HEK293 (cell line): ENCODE data around the gene COMMD3.
A peak's percentile ranks its signal among the peaks of the same experiment; 100 is the strongest.

Source experiments
- CTCF ChIA-PET: fragments of 350-600 bp; formaldehyde crosslinking; extraction: SDS; loops from one replicate; lab custom pipeline; 2021; ENCODE audit warnings: antibody characterized with exemption; lab: Yijun Ruan, JAX
- POLR2A ChIA-PET: fragments of 300-600 bp; formaldehyde crosslinking; extraction: SDS; loops from one replicate; lab custom pipeline; 2020; ENCODE audit warnings: antibody characterized with exemption, inconsistent platforms; lab: Yijun Ruan, JAX
- H3K27ac ChIP-seq: fragments of 200-500 bp; sonication (Bioruptor generic); 2 replicates; pipeline ENCODE4 v1.5.1; 2014; ENCODE audit warnings: low read depth, low read length, control low read depth, inconsistent platforms; ENCODE audit errors: extremely low read depth
- H3K36me3 ChIP-seq, 2 experiments: fragments of 200-500 bp in 1 of 2; sonication (Bioruptor generic) in 1 of 2; 1 replicate in 1 of 2; 2 replicates in 1 of 2; pipeline ENCODE4 v1.5.1; 2014 to 2017; ENCODE audit warnings: inconsistent platforms in 2 of 2, low read length in 2 of 2; ENCODE audit not compliant: control insufficient read depth in 2 of 2, insufficient read depth in 1 of 2
- H3K4me1 ChIP-seq: fragments of 200-500 bp; sonication (Bioruptor generic); 2 replicates; pipeline ENCODE4 v1.5.1; 2014; ENCODE audit warnings: mild to moderate bottlenecking, low read length, inconsistent platforms; ENCODE audit not compliant: control insufficient read depth, insufficient read depth
- H3K4me3 ChIP-seq: 2 replicates; pipeline ENCODE4 v1.5.1; 2011; ENCODE audit warnings: low read depth, mild to moderate bottlenecking, control low read depth, low read length, moderate library complexity
- H3K9me3 ChIP-seq: fragments of 200-500 bp; sonication (Bioruptor generic); 2 replicates; pipeline ENCODE4 v1.5.1; 2014; ENCODE audit warnings: low read depth, low read length, inconsistent platforms; ENCODE audit not compliant: control insufficient read depth, insufficient read depth
- KLF8 ChIP-seq: fragments of 450-650 bp; formaldehyde crosslinking; IDR thresholded peaks from 2 replicates; pipeline ENCODE4 v1.5.1; 2016; ENCODE audit warnings: missing biosample characterization, missing genetic modification characterization
- MYNN ChIP-seq: fragments of 450-650 bp; formaldehyde crosslinking; IDR thresholded peaks from 2 replicates; pipeline ENCODE4 v1.5.1; 2016; ENCODE audit warnings: missing biosample characterization, missing genetic modification characterization, borderline replicate concordance
- MZF1 ChIP-seq: fragments of 450-650 bp; formaldehyde crosslinking; IDR thresholded peaks from 2 replicates; pipeline ENCODE4 v1.5.1; 2017; ENCODE audit warnings: missing biosample characterization, missing genetic modification characterization, borderline replicate concordance
- REPIN1 ChIP-seq: fragments of 450-650 bp; formaldehyde crosslinking; IDR thresholded peaks from 2 replicates; pipeline ENCODE4 v1.5.1; 2017; ENCODE audit warnings: missing biosample characterization, missing genetic modification characterization, low read depth
- SALL2 ChIP-seq: fragments of 450-650 bp; formaldehyde crosslinking; IDR thresholded peaks from 2 replicates; pipeline ENCODE4 v1.5.0; 2017; ENCODE audit warnings: missing biosample characterization, mild to moderate bottlenecking, missing genetic modification characterization, borderline replicate concordance
- SCRT1 ChIP-seq: fragments of 450-650 bp; formaldehyde crosslinking; IDR thresholded peaks from 2 replicates; pipeline ENCODE4 v1.5.1; 2016; ENCODE audit warnings: missing biosample characterization, missing genetic modification characterization, borderline replicate concordance
- WT1 ChIP-seq: fragments of 450-650 bp; formaldehyde crosslinking; IDR thresholded peaks from 2 replicates; pipeline ENCODE4 v1.5.1; 2016; ENCODE audit warnings: missing biosample characterization, missing genetic modification characterization
- ZBTB20 ChIP-seq: fragments of 450-650 bp; formaldehyde crosslinking; IDR thresholded peaks from 2 replicates; pipeline ENCODE4 v1.5.1; 2016; ENCODE audit warnings: missing biosample characterization, missing genetic modification characterization
- ZEB2 ChIP-seq: fragments of 450-650 bp; formaldehyde crosslinking; IDR thresholded peaks from 2 replicates; pipeline ENCODE4 v1.5.1; 2016; ENCODE audit warnings: missing biosample characterization, missing genetic modification characterization
- ZNF112 ChIP-seq: fragments of 450-650 bp; formaldehyde crosslinking; IDR thresholded peaks from 2 replicates; pipeline ENCODE4 v1.5.0; 2017; ENCODE audit warnings: missing biosample characterization, missing genetic modification characterization
- ZNF133 ChIP-seq: fragments of 450-650 bp; formaldehyde crosslinking; IDR thresholded peaks from 2 replicates; pipeline ENCODE4 v1.5.1; 2016; ENCODE audit warnings: missing biosample characterization, missing genetic modification characterization
- ZNF169 ChIP-seq: fragments of 450-650 bp; formaldehyde crosslinking; IDR thresholded peaks from 2 replicates; pipeline ENCODE4 v1.5.1; 2016; ENCODE audit warnings: missing biosample characterization, missing genetic modification characterization
- ZNF2 ChIP-seq: fragments of 450-650 bp; formaldehyde crosslinking; IDR thresholded peaks from 2 replicates; pipeline ENCODE4 v1.5.1; 2016; ENCODE audit warnings: missing biosample characterization, missing genetic modification characterization
- ZNF391 ChIP-seq: fragments of 450-650 bp; formaldehyde crosslinking; IDR thresholded peaks from 2 replicates; pipeline ENCODE4 v1.5.1; 2016; ENCODE audit warnings: low read depth, missing biosample characterization, missing genetic modification characterization, borderline replicate concordance
- ZNF394 ChIP-seq: fragments of 450-650 bp; formaldehyde crosslinking; IDR thresholded peaks from 2 replicates; pipeline ENCODE4 v1.5.1; 2016; ENCODE audit warnings: missing biosample characterization, missing genetic modification characterization, mild to moderate bottlenecking, moderate library complexity, borderline replicate concordance
- ZNF433 ChIP-seq: fragments of 450-650 bp; formaldehyde crosslinking; IDR thresholded peaks from 2 replicates; pipeline ENCODE4 v1.5.1; 2016; ENCODE audit warnings: missing biosample characterization, missing genetic modification characterization, low read depth
- ZNF501 ChIP-seq: fragments of 450-650 bp; formaldehyde crosslinking; IDR thresholded peaks from 2 replicates; pipeline ENCODE4 v1.5.1; 2016; ENCODE audit warnings: missing biosample characterization, missing genetic modification characterization
- ZNF529 ChIP-seq: fragments of 450-650 bp; formaldehyde crosslinking; IDR thresholded peaks from 2 replicates; pipeline ENCODE4 v1.5.1; 2017; ENCODE audit warnings: missing genetic modification characterization, missing biosample characterization; ENCODE audit not compliant: insufficient replicate concordance
- ZNF558 ChIP-seq: fragments of 450-650 bp; formaldehyde crosslinking; IDR thresholded peaks from 2 replicates; pipeline ENCODE4 v1.5.1; 2016; ENCODE audit warnings: missing biosample characterization, missing genetic modification characterization
- ZNF561 ChIP-seq: fragments of 450-650 bp; IDR thresholded peaks from 2 replicates; pipeline ENCODE4 v1.5.1; 2018; ENCODE audit warnings: missing biosample characterization, missing genetic modification characterization, borderline replicate concordance
- ZNF596 ChIP-seq: fragments of 450-650 bp; IDR thresholded peaks from 2 replicates; pipeline ENCODE4 v1.5.0; 2018; ENCODE audit warnings: missing biosample characterization, mild to moderate bottlenecking, missing genetic modification characterization, moderate library complexity
- ZNF623 ChIP-seq: fragments of 450-650 bp; formaldehyde crosslinking; IDR thresholded peaks from 2 replicates; pipeline ENCODE4 v1.5.1; 2016; ENCODE audit warnings: missing biosample characterization, missing genetic modification characterization
- ZNF701 ChIP-seq: fragments of 450-650 bp; formaldehyde crosslinking; IDR thresholded peaks from 2 replicates; pipeline ENCODE4 v1.5.1; 2016; ENCODE audit warnings: missing biosample characterization, missing genetic modification characterization
- ZNF776 ChIP-seq: fragments of 450-650 bp; formaldehyde crosslinking; IDR thresholded peaks from 2 replicates; pipeline ENCODE4 v1.5.0; 2017; ENCODE audit warnings: missing biosample characterization, missing genetic modification characterization, borderline replicate concordance
- ZNF777 ChIP-seq: fragments of 450-650 bp; formaldehyde crosslinking; IDR thresholded peaks from 2 replicates; pipeline ENCODE4 v1.5.1; 2017; ENCODE audit warnings: missing biosample characterization, missing genetic modification characterization, borderline replicate concordance
- ZNF837 ChIP-seq: fragments of 450-650 bp; formaldehyde crosslinking; IDR thresholded peaks from 2 replicates; pipeline ENCODE4 v1.5.1; 2016; ENCODE audit warnings: missing biosample characterization, missing genetic modification characterization
- ZNF843 ChIP-seq: fragments of 450-650 bp; formaldehyde crosslinking; IDR thresholded peaks from 2 replicates; pipeline ENCODE4 v1.5.1; 2016; ENCODE audit warnings: missing biosample characterization, missing genetic modification characterization
- TF ChIP-seq, protein P1 (sequence below): fragments of 450-650 bp; IDR thresholded peaks from 2 replicates; pipeline ENCODE4 v1.5.1; 2018; ENCODE audit warnings: missing biosample characterization, missing genetic modification characterization
- TF ChIP-seq, protein P2 (sequence below): fragments of 450-650 bp; formaldehyde crosslinking; conservative IDR thresholded peaks from 2 replicates; pipeline ENCODE4 v1.5.1; 2016; ENCODE audit warnings: low read depth, missing biosample characterization, missing genetic modification characterization
- TF ChIP-seq, protein P3 (sequence below): fragments of 450-650 bp; formaldehyde crosslinking; IDR thresholded peaks from 2 replicates; pipeline ENCODE4 v1.5.1; 2016; ENCODE audit warnings: missing biosample characterization, missing genetic modification characterization
- TF ChIP-seq, protein P4 (sequence below): fragments of 450-650 bp; formaldehyde crosslinking; optimal IDR thresholded peaks from 2 replicates; pipeline ENCODE3; 2016; ENCODE audit warnings: missing biosample characterization, mild to moderate bottlenecking, missing genetic modification characterization

Gene COMMD3

DNA sequence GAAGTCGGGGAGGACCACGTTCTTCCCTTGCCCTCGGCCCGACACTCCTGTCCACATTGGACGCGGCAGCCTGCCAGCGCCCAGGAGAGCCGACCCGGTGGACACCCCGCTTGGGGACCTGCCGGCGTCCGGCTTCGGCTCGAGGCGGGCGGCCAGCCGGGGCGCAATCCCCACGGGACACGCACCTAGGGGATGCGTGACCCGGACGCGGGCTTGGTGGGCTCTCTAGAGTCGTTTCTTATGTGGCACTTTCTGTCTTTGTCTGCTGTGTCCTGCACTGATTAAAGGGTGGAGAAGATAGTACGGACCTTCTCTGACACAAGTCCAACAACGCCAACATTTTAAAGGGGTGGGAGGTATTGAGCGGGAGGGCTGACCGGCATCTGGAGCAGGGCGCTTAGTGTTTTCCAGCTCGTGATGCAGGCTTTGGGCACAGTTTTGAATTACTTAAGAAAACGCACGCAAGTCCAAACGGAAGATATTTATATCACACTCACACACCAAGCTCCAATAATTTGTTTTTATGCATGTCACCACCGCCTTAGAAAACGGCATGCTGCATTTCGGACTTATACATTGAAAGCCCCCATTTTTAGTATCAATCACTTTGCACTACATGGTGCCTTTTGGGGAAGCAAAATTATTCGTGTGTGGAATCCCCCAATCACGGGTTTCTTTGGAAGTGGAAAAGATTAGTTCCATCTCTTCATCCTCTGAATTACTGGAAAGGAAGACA, 25.2 kb downstream of the COMMD3 start:
- Histone ChIP-seq H3K4me3 (peak overlapping the region; percentile 78), H3K36me3 (no peaks in the 10 kb centered on the region), H3K4me1 (peaks cover 6% of the 10 kb centered on the region), H3K27ac (peak overlapping the region; percentile 99), H3K9me3 (no peaks in the 10 kb centered on the region)
- CTCF ChIA-PET, result interaction anchor here (0.7 to 0.9 kb wide), 2 partner anchors 21 to 672 kb away, joined by 3 read pairs; no protein-coding TSS in a partner anchor
- POLR2A ChIA-PET, result interaction anchor here (0.6 to 2.6 kb wide), 6 partner anchors 15 to 338 kb away, joined by 3 to 19 read pairs (median 4); partner anchors contain the start of genes COMMD3 and DNAJC1
- TF ChIP-seq, protein P1, sequence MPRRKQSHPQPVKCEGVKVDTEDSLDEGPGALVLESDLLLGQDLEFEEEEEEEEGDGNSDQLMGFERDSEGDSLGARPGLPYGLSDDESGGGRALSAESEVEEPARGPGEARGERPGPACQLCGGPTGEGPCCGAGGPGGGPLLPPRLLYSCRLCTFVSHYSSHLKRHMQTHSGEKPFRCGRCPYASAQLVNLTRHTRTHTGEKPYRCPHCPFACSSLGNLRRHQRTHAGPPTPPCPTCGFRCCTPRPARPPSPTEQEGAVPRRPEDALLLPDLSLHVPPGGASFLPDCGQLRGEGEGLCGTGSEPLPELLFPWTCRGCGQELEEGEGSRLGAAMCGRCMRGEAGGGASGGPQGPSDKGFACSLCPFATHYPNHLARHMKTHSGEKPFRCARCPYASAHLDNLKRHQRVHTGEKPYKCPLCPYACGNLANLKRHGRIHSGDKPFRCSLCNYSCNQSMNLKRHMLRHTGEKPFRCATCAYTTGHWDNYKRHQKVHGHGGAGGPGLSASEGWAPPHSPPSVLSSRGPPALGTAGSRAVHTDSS (tag by site-specific recombination), result no peak
- TF ChIP-seq ZNF391 (tag by site-specific recombination), result no peak
- TF ChIP-seq ZNF112 (tag by site-specific recombination), result no peak
- peak; percentile 14 for TF ChIP-seq ZEB2 (tag by site-specific recombination)
- no peak for TF ChIP-seq ZNF596 (tag by site-specific recombination)
- no peak for TF ChIP-seq ZNF558 (tag by site-specific recombination)
- no peak for TF ChIP-seq ZNF776 (tag by site-specific recombination)
- no peak; the same call in 1 of the 2 replicates for TF ChIP-seq MZF1 (tag by site-specific recombination)
- TF ChIP-seq ZNF433 (tag by site-specific recombination), result no peak
- no peak for TF ChIP-seq ZNF133
- TF ChIP-seq, protein P2, sequence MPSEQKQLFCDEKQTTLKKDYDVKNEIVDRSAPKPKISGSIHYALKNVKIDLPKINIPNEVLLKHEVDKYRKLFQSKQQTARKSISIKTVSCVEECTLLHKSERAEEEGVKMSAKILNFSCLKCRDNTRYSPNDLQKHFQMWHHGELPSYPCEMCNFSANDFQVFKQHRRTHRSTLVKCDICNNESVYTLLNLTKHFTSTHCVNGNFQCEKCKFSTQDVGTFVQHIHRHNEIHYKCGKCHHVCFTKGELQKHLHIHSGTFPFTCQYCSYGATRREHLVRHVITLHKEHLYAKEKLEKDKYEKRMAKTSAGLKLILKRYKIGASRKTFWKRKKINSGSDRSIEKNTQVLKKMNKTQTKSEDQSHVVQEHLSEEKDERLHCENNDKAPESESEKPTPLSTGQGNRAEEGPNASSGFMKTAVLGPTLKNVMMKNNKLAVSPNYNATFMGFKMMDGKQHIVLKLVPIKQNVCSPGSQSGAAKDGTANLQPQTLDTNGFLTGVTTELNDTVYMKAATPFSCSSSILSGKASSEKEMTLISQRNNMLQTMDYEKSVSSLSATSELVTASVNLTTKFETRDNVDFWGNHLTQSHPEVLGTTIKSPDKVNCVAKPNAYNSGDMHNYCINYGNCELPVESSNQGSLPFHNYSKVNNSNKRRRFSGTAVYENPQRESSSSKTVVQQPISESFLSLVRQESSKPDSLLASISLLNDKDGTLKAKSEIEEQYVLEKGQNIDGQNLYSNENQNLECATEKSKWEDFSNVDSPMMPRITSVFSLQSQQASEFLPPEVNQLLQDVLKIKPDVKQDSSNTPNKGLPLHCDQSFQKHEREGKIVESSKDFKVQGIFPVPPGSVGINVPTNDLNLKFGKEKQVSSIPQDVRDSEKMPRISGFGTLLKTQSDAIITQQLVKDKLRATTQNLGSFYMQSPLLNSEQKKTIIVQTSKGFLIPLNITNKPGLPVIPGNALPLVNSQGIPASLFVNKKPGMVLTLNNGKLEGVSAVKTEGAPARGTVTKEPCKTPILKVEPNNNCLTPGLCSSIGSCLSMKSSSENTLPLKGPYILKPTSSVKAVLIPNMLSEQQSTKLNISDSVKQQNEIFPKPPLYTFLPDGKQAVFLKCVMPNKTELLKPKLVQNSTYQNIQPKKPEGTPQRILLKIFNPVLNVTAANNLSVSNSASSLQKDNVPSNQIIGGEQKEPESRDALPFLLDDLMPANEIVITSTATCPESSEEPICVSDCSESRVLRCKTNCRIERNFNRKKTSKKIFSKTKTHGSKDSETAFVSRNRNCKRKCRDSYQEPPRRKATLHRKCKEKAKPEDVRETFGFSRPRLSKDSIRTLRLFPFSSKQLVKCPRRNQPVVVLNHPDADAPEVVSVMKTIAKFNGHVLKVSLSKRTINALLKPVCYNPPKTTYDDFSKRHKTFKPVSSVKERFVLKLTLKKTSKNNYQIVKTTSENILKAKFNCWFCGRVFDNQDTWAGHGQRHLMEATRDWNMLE (tag by site-specific recombination), result no peak
- no peak for TF ChIP-seq ZNF169 (tag by site-specific recombination)
- no peak for TF ChIP-seq ZNF701 (tag by site-specific recombination)
- peak; percentile 43; the same call in 1 of the 2 replicates for TF ChIP-seq ZNF394 (tag by site-specific recombination)
- no peak for TF ChIP-seq SCRT1 (tag by site-specific recombination)
- TF ChIP-seq REPIN1 (tag by site-specific recombination), result no peak
- TF ChIP-seq ZBTB20 (tag by site-specific recombination), result peak; percentile 28; the same call in 1 of the 2 replicates
- TF ChIP-seq, protein P3, sequence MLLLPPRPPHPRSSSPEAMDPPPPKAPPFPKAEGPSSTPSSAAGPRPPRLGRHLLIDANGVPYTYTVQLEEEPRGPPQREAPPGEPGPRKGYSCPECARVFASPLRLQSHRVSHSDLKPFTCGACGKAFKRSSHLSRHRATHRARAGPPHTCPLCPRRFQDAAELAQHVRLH (tag by site-specific recombination), result no peak
- TF ChIP-seq WT1 (tag by site-specific recombination), result no peak; the same call in 1 of the 2 replicates
- TF ChIP-seq ZNF561 (tag by site-specific recombination), result no peak
- peak; percentile 60; the same call in 1 of the 2 replicates for TF ChIP-seq ZNF837
- no peak for TF ChIP-seq ZNF529
- no peak; the same call in 1 of the 2 replicates for TF ChIP-seq ZNF501 (tag by site-specific recombination)
- TF ChIP-seq MYNN (tag by site-specific recombination), result no peak
- TF ChIP-seq ZNF623 (tag by site-specific recombination), result no peak
- no peak for TF ChIP-seq SALL2 (tag by site-specific recombination)
- TF ChIP-seq KLF8 (tag by site-specific recombination), result no peak
- peak; percentile 35; the same call in 1 of the 2 replicates for TF ChIP-seq ZNF2
- no peak for TF ChIP-seq ZNF777 (tag by site-specific recombination)
- TF ChIP-seq, protein P4, sequence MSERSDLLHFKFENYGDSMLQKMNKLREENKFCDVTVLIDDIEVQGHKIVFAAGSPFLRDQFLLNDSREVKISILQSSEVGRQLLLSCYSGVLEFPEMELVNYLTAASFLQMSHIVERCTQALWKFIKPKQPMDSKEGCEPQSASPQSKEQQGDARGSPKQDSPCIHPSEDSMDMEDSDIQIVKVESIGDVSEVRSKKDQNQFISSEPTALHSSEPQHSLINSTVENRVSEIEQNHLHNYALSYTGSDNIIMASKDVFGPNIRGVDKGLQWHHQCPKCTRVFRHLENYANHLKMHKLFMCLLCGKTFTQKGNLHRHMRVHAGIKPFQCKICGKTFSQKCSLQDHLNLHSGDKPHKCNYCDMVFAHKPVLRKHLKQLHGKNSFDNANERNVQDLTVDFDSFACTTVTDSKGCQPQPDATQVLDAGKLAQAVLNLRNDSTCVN (tag by site-specific recombination), result peak; percentile 23
- TF ChIP-seq ZNF843 (tag by site-specific recombination), result no peak
